ENCODE data around the gene ZNF44.

Gene ZNF44

DNA sequence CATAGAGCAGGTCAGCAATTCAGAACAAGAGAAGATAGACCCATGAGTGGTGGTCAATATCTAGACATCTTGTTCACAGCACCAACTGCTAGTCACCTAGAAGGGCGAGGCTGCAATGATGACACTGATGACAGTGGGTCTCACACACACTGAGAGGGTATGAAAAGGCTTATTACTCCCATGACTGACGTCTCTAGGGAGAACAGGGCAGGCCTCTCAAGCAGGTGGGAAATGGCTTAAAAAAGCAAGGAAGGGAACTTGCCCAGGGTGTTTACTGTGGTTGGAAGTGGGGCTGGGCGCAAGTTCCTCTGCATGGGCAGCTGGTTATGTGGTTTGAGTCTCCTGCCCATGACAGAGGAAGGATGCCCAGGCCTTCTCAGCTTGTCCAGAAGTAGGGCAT lies 33.8 kb downstream of the ZNF44 start:
- no peak for DNase-seq

DNA sequence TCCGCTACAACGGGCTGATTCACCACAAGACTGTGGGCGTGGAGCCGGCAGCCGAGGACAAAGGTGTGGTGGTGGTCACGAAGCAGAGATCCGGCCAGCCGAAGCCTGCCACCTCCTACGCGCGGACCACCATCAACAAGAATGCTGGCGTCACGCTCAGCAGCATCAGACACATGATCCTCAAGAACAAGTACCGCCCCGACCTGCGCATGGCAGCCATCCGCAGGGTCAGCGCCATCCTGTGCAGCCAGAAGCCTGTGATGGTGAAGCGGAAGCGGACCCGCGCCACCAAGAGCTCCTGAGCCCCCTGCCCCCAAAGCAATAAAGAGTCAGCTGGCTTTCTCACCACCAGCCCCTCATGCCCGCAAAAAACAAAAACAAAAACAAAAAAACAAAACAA lies 34.4 kb downstream of the ZNF44 start:
- DNase-seq = no peak

- no peak for DNase-seq
These were observed 39.3 kb downstream of the ZNF44 start for GRCh38 chr19:12255372-12255771.

- no peak for DNase-seq
These were observed 47.0 kb downstream of the ZNF44 start for GRCh38 chr19:12247644-12248222.

GRCh38 chr19:12244370-12244769 lies 50.3 kb downstream of the ZNF44 start:
- DNase-seq = no peak

GRCh38 chr19:12237143-12237839 lies 57.4 kb downstream of the ZNF44 start:
- no peak for DNase-seq

DNA sequence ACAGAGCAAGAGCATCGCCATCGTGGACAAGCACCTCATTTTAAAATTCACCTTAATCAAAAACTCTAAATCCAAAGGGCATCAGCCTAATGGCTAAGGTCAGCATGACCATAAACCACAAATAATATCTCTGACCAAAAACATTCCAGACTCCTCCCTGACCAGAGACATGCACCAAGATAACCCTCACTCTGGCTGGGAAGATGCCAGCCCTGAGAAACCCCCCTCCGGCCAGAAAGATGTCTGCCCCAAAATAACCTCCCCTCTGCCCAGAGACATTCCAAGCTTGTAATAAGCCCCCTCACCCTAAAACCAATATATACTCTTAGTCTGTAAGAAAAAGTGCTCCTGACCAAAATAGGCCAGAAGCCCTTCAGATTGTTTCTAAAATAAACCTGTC lies 61.7 kb downstream of the ZNF44 start:
- DNase-seq = no peak

GRCh38 chr19:12230751-12231733 lies 63.6 kb downstream of the ZNF44 start:
- DNase-seq = no peak

GRCh38 chr19:12229990-12230389 lies 64.7 kb downstream of the ZNF44 start:
- DNase-seq = no peak

DNA sequence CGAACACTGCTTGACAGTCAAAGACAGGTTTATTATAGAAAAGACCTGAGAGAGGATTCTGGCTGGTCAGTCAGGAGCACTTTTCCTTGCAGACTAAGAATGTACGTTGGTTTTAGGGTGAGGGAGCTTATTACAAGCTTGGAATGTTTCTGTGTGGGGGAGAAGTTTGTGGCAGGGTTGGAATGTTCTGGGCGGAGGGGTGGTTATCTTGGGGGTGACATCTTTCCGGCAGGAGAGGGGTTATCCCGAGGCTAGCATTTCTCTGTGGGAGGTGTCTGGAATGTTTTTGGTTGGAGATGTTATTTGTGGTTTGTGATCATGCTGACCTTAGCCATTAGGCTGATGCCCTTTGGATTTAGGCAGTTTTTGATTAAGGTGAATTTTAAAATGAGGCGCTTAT lies 70.0 kb downstream of the ZNF44 start:
- DNase-seq = no peak

GRCh38 chr19:12222980-12223630 lies 71.6 kb downstream of the ZNF44 start:
- no peak for DNase-seq
